SU-DHL-6 (cell line): ENCODE results near the gene FAM167B.
"Not testable (repeated sequence)": the region's sequence is repeated elsewhere in the genome, so short reads cannot be mapped to it uniquely, and the experiment has no call there.

ENCODE experiments used
- CTCF ChIP-seq: fragments of 200-600 bp; sonication (generic); IDR thresholded peaks from one replicate; pipeline ENCODE4 v1.5.1; 2017; ENCODE audit warnings: antibody characterized with exemption, mild to moderate bottlenecking, low read length, moderate library complexity; ENCODE audit not compliant: insufficient read depth, poor library complexity, severe bottlenecking
- EZH2phosphoT487 ChIP-seq: fragments of 200-600 bp; sonication (generic), shearing (Covaris generic); conservative IDR thresholded peaks from 2 replicates; pipeline ENCODE4 v1.6.1; 2018; ENCODE audit warnings: mild to moderate bottlenecking, antibody characterized with exemption, low read length, moderate library complexity, mixed read lengths

GRCh38 chr1:32263236-32263593 lies 16.2 kb downstream of the FAM167B start:
- not testable (repeated sequence) for TF ChIP-seq CTCF, EZH2phosphoT487
